CD4-positive, alpha-beta T cell treated with Interleukin-4 for 4 hours (primary cell): Measurements from ENCODE around the gene CACHD1.
"Not testable (repeated sequence)": the region's sequence is repeated elsewhere in the genome, so short reads cannot be mapped to it uniquely, and the experiment has no call there.

Experiments
- DNase-seq: peaks from one replicate; pipeline ENCODE4 v3.0.0-alpha.2; 2020

Gene CACHD1

GRCh38 chr1:64599242-64599641 is 129.3 kb downstream of the CACHD1 start:
- no peak for DNase-seq

GRCh38 chr1:64601207-64601606 is 131.3 kb downstream of the CACHD1 start:
- DNase-seq = no peak

GRCh38 chr1:64608005-64608650 is 138.2 kb downstream of the CACHD1 start:
- DNase-seq = no peak

GRCh38 chr1:64608651-64609048 is 138.7 kb downstream of the CACHD1 start:
- DNase-seq = no peak

GRCh38 chr1:64610950-64611349 is 141.0 kb downstream of the CACHD1 start:
- DNase-seq = not testable (repeated sequence)

GRCh38 chr1:64616039-64616438 is 146.1 kb downstream of the CACHD1 start:
- DNase-seq = no peak

GRCh38 chr1:64623750-64624191 is 153.8 kb downstream of the CACHD1 start:
- no peak for DNase-seq

GRCh38 chr1:64624218-64624713 is 154.3 kb downstream of the CACHD1 start:
- DNase-seq = no peak

- no peak for DNase-seq
These were observed 154.9 kb downstream of the CACHD1 start for GRCh38 chr1:64624808-64625207.

GRCh38 chr1:64630611-64631010 is 160.7 kb downstream of the CACHD1 start:
- DNase-seq = no peak

GRCh38 chr1:64631346-64632034 is 161.6 kb downstream of the CACHD1 start:
- no peak for DNase-seq

GRCh38 chr1:64632936-64633335 is 163.0 kb downstream of the CACHD1 start:
- DNase-seq = no peak

- DNase-seq = no peak
These were observed 175.8 kb downstream of the CACHD1 start for GRCh38 chr1:64645735-64646134.

GRCh38 chr1:64650411-64650810 is 180.5 kb downstream of the CACHD1 start:
- no peak for DNase-seq

- DNase-seq = no peak
These were observed 181.9 kb downstream of the CACHD1 start for GRCh38 chr1:64651841-64652240.

- DNase-seq = no peak
These were observed 183.5 kb downstream of the CACHD1 start for GRCh38 chr1:64653466-64653865.

- DNase-seq = no peak
These were observed 184.8 kb downstream of the CACHD1 start for GRCh38 chr1:64654519-64655341.

GRCh38 chr1:64655861-64656260 is 185.9 kb downstream of the CACHD1 start:
- no peak for DNase-seq

- DNase-seq = no peak
These were observed 189.7 kb downstream of the CACHD1 start for GRCh38 chr1:64659478-64660138.

GRCh38 chr1:64663668-64664067 is 193.7 kb downstream of the CACHD1 start:
- DNase-seq = no peak

- DNase-seq = no peak
These were observed 194.4 kb downstream of the CACHD1 start for GRCh38 chr1:64664299-64664698.

- no peak for DNase-seq
These were observed 199.3 kb downstream of the CACHD1 start for GRCh38 chr1:64669098-64669675.
